Activated T-cell treated with anti-CD3 and anti-CD28 coated beads, Interleukin-2, amount 50 U/mL, for 4 hours (primary cell): ENCODE data around the gene NSF. TPM values are rescaled to one million over a fixed set of nuclear protein-coding genes. Genes with fewer than 3 reads are reported as not detected.
A peak's percentile ranks its signal among the peaks of the same experiment; 100 is the strongest.
"Not testable (repeated sequence)": the region's sequence is repeated elsewhere in the genome, so short reads cannot be mapped to it uniquely, and the experiment has no call there.

Experiments
- ATAC-seq, 2 donors: fragments of 200-7000 bp; cut with Tn5 transposase; one replicate each; pipeline ENCODE4 v1.10.0; 2021
- DNase-seq: peaks from one replicate; pipeline ENCODE4 v3.0.0-alpha.2; 2020
- H3K27me3 Mint-ChIP-seq: one replicate; pipeline ENCODE4 v1.8.0; 2021; ENCODE audit warnings: low read depth, mixed read lengths
- H3K36me3 Mint-ChIP-seq: one replicate; pipeline ENCODE4 v1.8.0; 2022; ENCODE audit warnings: mixed read lengths; ENCODE audit not compliant: insufficient read depth
- H3K4me1 Mint-ChIP-seq: one replicate; pipeline ENCODE4 v1.8.0; 2021; ENCODE audit warnings: low read depth, mixed read lengths
- H3K4me3 Mint-ChIP-seq: one replicate; pipeline ENCODE4 v1.8.0; 2021; ENCODE audit warnings: mild to moderate bottlenecking, moderate library complexity, mixed read lengths
- H3K9me3 Mint-ChIP-seq: one replicate; pipeline ENCODE4 v1.8.0; 2021; ENCODE audit warnings: mixed read lengths
- total RNA-seq, 3 donors: library from RNA; stranded (reverse); gene quantifications; one replicate each; pipeline ENCODE4 v1.2.1, GENCODE V29; 2021

Gene NSF
- total RNA-seq, 3 donors from 2014 or later = 24.0 to 28.1 (median 25.2) TPM

GRCh38 chr17:46766493-46767491, 176.3 kb downstream of the NSF start:
- ATAC-seq (no peak), DNase-seq (no peak)
- Mint-ChIP-seq H3K27me3 (peaks cover 17% of the 10 kb centered on the region), H3K9me3 (no peaks in the 10 kb centered on the region), H3K4me3 (no peak overlapping the region), H3K4me1 (peaks cover 6% of the 10 kb centered on the region), H3K36me3 (no peaks in the 10 kb centered on the region)

- no peaks in the 10 kb centered on the region for H3K36me3 Mint-ChIP-seq
- H3K4me1 Mint-ChIP-seq = peaks cover 16% of the 10 kb centered on the region
- no peak overlapping the region for H3K4me3 Mint-ChIP-seq
- no peak for DNase-seq
- H3K9me3 Mint-ChIP-seq = no peaks in the 10 kb centered on the region
- peaks cover 29% of the 10 kb centered on the region for H3K27me3 Mint-ChIP-seq
- ATAC-seq = no peak
Observed at GRCh38 chr17:46768540-46768870, 178.0 kb downstream of the NSF start.

- H3K4me1 Mint-ChIP-seq = peaks cover 16% of the 10 kb centered on the region
- not testable (repeated sequence) for ATAC-seq, H3K4me3 Mint-ChIP-seq, H3K9me3 Mint-ChIP-seq, DNase-seq, H3K36me3 Mint-ChIP-seq
- peaks cover 33% of the 10 kb centered on the region for H3K27me3 Mint-ChIP-seq
Observed at GRCh38 chr17:46768896-46769295, 178.4 kb downstream of the NSF start.

- ATAC-seq (peak in 1 of 2 donors; percentile 7), DNase-seq (no peak)
- Mint-ChIP-seq H3K9me3 (no peaks in the 10 kb centered on the region), H3K4me3 (peak overlapping the region; percentile 60), H3K36me3 (no peaks in the 10 kb centered on the region), H3K27me3 (peaks cover 40% of the 10 kb centered on the region), H3K4me1 (peaks cover 16% of the 10 kb centered on the region)
Observed at GRCh38 chr17:46769531-46770438, 179.3 kb downstream of the NSF start.

GRCh38 chr17:46770439-46770817, 180.0 kb downstream of the NSF start:
- H3K4me3 Mint-ChIP-seq = peak overlapping the region; percentile 60
- H3K36me3 Mint-ChIP-seq = no peaks in the 10 kb centered on the region
- peaks cover 40% of the 10 kb centered on the region for H3K27me3 Mint-ChIP-seq
- H3K9me3 Mint-ChIP-seq = no peaks in the 10 kb centered on the region
- peaks cover 16% of the 10 kb centered on the region for H3K4me1 Mint-ChIP-seq
- DNase-seq = no peak
- ATAC-seq = no peak

GRCh38 chr17:46770818-46771560, 180.5 kb downstream of the NSF start:
- no peaks in the 10 kb centered on the region for H3K36me3 Mint-ChIP-seq
- H3K4me3 Mint-ChIP-seq = peak overlapping the region; percentile 60
- H3K27me3 Mint-ChIP-seq = peaks cover 39% of the 10 kb centered on the region
- peaks cover 16% of the 10 kb centered on the region for H3K4me1 Mint-ChIP-seq
- DNase-seq (no peak), ATAC-seq (peak; percentile 64 to 69)
- no peaks in the 10 kb centered on the region for H3K9me3 Mint-ChIP-seq

- no peak for DNase-seq
- Mint-ChIP-seq H3K4me3 (peak overlapping the region; percentile 78), H3K4me1 (peaks cover 16% of the 10 kb centered on the region), H3K9me3 (no peaks in the 10 kb centered on the region), H3K36me3 (no peaks in the 10 kb centered on the region), H3K27me3 (peaks cover 40% of the 10 kb centered on the region)
- peak; percentile 26 to 35 for ATAC-seq
Observed at GRCh38 chr17:46771561-46772474, 181.3 kb downstream of the NSF start.

- Mint-ChIP-seq H3K9me3 (no peaks in the 10 kb centered on the region), H3K4me1 (peaks cover 16% of the 10 kb centered on the region), H3K4me3 (peak overlapping the region; percentile 78), H3K36me3 (no peaks in the 10 kb centered on the region), H3K27me3 (peaks cover 40% of the 10 kb centered on the region)
- ATAC-seq = no peak
- DNase-seq = no peak
Observed at GRCh38 chr17:46772475-46773220, 182.2 kb downstream of the NSF start.

GRCh38 chr17:46773221-46773605, 182.7 kb downstream of the NSF start:
- H3K36me3 Mint-ChIP-seq = no peaks in the 10 kb centered on the region
- peaks cover 16% of the 10 kb centered on the region for H3K4me1 Mint-ChIP-seq
- DNase-seq (no peak), ATAC-seq (no peak)
- H3K9me3 Mint-ChIP-seq = no peaks in the 10 kb centered on the region
- H3K27me3 Mint-ChIP-seq = peaks cover 44% of the 10 kb centered on the region
- H3K4me3 Mint-ChIP-seq = peak overlapping the region; percentile 67

GRCh38 chr17:46773676-46774075, 183.2 kb downstream of the NSF start:
- Mint-ChIP-seq H3K4me1 (peaks cover 16% of the 10 kb centered on the region), H3K4me3 (no peak overlapping the region), H3K27me3 (peaks cover 44% of the 10 kb centered on the region), H3K36me3 (no peaks in the 10 kb centered on the region), H3K9me3 (no peaks in the 10 kb centered on the region)
- no peak for DNase-seq
- no peak for ATAC-seq

- Mint-ChIP-seq H3K4me1 (peaks cover 16% of the 10 kb centered on the region), H3K4me3 (no peak overlapping the region), H3K9me3 (no peaks in the 10 kb centered on the region)
Observed at GRCh38 chr17:46774108-46774737, 183.8 kb downstream of the NSF start.

GRCh38 chr17:46776298-46777005, 186.0 kb downstream of the NSF start:
- peaks cover 34% of the 10 kb centered on the region for H3K27me3 Mint-ChIP-seq
- H3K36me3 Mint-ChIP-seq = no peaks in the 10 kb centered on the region
- no peak overlapping the region for H3K4me3 Mint-ChIP-seq
- DNase-seq (no peak), ATAC-seq (no peak)
- H3K9me3 Mint-ChIP-seq = no peaks in the 10 kb centered on the region
- peaks cover 9% of the 10 kb centered on the region for H3K4me1 Mint-ChIP-seq

More at GRCh38 chr17:46774108-46774737, 183.8 kb downstream of the NSF start:
- DNase-seq (no peak), ATAC-seq (no peak)
- Mint-ChIP-seq H3K36me3 (no peaks in the 10 kb centered on the region), H3K27me3 (peaks cover 45% of the 10 kb centered on the region)
